Right ventricle myocardium superior (tissue), 1 donor: Measurements from ENCODE around the gene YEATS2. TPM values are rescaled to one million over a fixed set of nuclear protein-coding genes. Genes with fewer than 3 reads are reported as not detected.

ENCODE experiments used
- ATAC-seq: fragments of 200-7000 bp; cut with Tn5 transposase; one replicate; pipeline ENCODE4 v1.9.1; 2020; ENCODE audit warnings: mild to moderate bottlenecking; ENCODE audit not compliant: poor library complexity
- DNase-seq: peaks from one replicate; pipeline ENCODE4 v3.0.0-alpha.2; 2020
- intact Hi-C: fragments of 100-400 bp; cut with DNase I; formaldehyde crosslinking; loops from one replicate; pipeline ENCODE4 v1.11.2; 2022
- total RNA-seq: library from RNA; stranded (reverse); fragmentation: NEBNext Ultra II Directional; extraction: Animal tissue kit (Norgen Biotek cat#: 25700); gene quantifications from one replicate; pipeline ENCODE4 v1.2.1, GENCODE V29; 2021
- donor health status: DM: no; HTN: yes; CAD: no; lungs with severe emphysema.

The YEATS2 gene
- total RNA-seq, 1 donor from 2014 or later = 7.7 TPM

DNA sequence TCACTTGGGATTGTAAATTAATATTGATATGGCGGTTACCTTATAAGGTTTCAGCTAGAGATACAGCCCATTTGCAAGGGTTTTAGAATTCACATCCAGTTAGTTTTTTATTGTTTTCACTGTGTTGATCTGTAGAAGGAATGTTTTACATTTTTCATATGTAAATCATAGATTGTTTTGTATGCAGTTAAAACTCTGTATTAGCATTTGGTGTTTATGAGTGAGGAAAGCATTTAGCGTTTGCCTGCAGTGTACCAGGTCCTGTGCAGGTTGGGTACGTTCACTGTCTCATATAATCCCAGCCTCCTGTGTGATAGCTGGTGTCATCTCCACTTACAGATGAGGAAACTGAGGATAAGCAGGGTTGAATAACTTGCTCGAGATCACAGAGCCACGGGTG is 104.0 kb downstream of the YEATS2 start:
- no peak for ATAC-seq
- DNase-seq = no peak
- intact Hi-C loops = no loop called here

GRCh38 chr3:183802989-183803388 is 105.4 kb downstream of the YEATS2 start:
- DNase-seq (no peak), ATAC-seq (no peak)
- intact Hi-C loops = no loop called here

DNA sequence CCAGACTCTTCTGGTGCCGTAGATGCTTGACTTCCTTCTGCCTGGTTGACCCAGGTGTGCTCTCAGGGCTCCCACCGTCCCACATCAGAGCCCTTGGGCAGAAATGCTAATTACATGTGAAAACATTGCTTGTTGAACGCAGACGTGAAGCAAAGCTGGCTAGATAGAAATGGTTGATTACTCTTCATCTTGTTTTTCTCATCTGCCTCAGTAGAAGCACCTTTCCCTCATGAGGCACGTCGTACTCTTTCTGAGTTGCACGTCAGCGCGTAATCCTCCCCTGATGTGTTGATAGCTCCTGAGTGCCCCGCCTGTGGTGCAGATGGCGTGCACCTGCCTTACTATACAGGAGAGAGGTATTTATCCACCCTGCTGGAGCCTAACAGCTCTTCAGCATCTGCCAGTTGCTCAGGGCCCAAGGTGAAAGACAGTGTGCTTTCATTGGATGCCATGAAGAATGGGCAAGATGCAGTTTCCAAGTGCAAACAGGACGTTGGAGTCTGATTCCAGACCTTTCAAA is 109.7 kb downstream of the YEATS2 start:
- intact Hi-C loops = no loop called here
- DNase-seq (no peak), ATAC-seq (no peak)

DNA sequence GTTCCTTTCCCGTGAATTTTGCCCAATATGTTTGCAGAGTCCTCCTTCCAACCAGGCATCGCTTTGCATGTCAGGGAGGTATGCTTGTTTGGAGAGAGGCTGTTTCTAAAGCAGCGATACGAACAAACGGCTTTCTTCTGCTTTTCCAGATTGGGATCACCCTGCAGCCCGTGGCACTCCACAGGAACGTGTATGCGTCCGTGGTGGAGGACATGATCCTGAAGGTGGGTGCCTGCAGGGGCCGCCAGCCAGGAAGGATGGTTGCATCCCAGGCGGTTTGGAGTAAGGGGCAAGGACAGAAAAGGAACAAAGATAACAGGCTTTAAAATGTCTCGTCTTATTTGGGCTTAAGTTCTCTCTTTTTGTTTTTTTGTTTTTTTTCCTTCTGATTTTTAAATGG is 110.3 kb downstream of the YEATS2 start:
- DNase-seq (no peak), ATAC-seq (no peak)
- intact Hi-C loops = no loop called here

- intact Hi-C loops = no loop called here
- ATAC-seq (no peak), DNase-seq (no peak)
These were observed 110.8 kb downstream of the YEATS2 start for GRCh38 chr3:183808355-183808754.

DNA sequence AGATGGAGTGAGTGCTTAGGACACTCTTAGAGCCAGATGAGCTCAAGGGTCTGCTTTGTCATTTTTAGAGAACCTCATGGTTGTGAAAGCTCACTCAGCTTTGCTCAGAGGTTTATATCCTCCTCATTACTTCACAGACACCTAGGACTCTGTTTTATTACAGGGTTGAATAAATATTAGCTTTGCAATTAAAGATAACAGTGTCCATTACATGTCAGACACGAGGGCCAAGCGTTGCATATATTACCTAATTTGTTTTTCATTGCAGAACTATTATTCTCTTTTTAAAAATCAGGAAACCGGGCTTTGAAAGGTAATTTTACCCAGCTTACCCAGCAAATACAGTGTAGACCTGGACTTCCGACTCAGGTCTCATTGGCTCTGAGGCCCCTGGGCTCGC is 111.7 kb downstream of the YEATS2 start:
- intact Hi-C loops = no loop called here
- DNase-seq (no peak), ATAC-seq (no peak)

DNA sequence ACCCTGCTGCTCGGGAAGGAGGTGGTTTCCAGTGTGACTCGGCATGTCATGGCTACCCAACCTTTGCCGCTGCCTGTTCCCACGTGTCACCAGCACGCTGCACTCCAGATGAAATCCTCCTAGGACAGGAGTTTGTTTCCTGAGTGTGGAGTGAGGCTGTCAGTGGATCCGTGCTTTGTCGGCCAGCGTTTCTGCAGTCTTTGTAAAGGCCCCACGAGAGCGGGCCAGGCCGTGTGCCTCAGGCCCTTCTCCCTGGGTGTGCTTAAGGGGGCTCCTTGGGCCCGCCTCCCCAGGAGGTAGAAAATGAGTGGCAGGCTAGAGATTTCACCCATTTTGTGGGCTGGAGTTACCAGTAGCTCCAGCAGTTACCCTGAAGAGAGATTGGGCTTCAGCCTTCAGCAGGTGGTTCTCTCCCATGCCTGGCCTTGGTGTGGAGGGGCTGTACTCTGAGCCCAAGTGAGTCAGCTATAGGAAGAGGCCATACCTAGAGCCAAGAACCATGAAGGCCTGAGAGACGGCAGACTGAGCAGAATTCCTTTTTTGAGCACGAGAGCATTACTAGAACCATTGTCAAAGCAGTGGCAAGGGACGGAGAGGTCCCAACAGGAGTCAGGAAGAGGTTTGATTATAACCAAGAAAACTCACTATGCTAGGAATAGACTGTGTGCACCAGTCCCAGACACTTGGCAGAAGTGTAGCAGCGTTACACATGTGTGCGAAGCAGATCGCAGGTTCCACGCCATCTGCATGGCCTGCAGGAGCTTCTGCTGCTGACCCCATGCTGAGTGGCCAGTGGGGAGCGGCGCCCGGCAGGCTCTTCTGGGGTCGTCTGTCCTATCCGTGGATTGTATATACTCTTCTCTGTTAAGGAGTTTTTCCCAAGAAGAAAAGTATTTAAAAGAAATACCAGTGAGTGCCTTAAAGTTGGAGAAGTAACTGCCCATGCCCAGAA is 113.3 kb downstream of the YEATS2 start:
- ATAC-seq (no peak), DNase-seq (no peak)
- intact Hi-C loops = no loop called here

DNA sequence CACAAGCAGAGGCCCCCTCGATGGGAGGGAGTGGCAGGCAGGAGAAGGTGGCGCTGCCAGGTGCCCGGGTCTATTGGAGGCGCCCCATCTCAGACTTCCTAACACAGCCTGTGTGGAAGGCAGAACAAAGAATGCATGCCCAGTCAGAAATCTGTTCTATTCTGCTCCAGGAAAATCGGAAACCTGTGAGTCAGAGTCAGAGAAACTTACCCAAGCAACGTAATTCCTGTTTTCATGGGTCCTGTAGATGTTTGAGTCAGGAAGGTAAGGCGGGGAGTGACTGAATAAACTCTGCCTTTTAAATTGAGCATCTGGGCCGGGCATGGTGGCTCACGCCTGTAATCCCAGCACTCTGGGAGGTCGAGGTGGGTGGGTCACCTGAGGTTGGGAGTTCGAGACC is 114.0 kb downstream of the YEATS2 start:
- intact Hi-C loops = no loop called here
- no peak for DNase-seq
- no peak for ATAC-seq

- intact Hi-C loops = no loop called here
- ATAC-seq (peak; percentile 23), DNase-seq (no peak)
These were observed 115.3 kb downstream of the YEATS2 start for GRCh38 chr3:183812761-183813445.

- no peak for DNase-seq
- intact Hi-C loops = no loop called here
- no peak for ATAC-seq
These were observed 116.6 kb downstream of the YEATS2 start for GRCh38 chr3:183814240-183814639.

- no peak for DNase-seq
- no peak for ATAC-seq
- intact Hi-C loops = no loop called here
These were observed 118.0 kb downstream of the YEATS2 start for GRCh38 chr3:183815563-183815940.

GRCh38 chr3:183815951-183816475 is 118.4 kb downstream of the YEATS2 start:
- intact Hi-C loops = no loop called here
- DNase-seq = no peak
- ATAC-seq = no peak

DNA sequence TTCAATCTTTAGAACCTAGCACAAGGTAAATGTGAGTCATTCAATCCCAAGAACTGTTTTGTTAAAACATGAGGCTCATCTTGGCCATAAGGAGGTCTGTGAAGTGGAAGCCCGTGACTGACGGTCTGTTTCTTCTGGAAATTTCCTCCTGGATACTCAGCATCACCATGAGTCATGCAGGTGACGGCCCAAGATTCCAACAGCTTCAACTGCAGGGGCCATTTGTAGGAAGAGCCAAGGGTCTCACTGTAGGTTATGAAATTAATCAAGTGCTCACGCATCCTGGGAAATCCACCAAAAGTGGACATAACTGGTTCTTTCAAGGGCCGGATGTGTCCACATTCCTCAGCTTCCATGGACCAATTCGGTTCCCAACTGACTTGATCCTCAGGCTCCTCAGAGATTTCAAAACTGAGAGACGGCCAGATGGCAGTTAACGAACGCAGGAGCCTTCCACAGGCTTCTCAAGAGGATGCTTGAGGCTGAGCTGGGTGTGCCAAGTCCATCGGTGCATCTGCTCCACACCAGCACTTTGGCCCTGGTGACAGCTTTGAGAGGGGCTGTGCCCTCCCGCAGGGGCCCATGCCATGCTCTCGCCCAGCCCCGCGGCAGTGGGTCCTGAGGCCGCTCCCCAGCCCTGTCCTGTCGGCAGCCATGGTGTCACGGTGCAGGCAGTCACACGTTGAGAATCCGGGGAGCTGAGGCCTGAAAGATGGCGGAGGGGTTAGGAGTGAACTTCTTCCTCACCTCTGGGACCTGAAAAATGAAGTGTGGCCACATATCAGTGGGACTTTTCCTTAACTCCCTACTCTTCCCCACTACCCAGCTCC is 119.3 kb downstream of the YEATS2 start:
- intact Hi-C loops = no loop called here
- no peak for DNase-seq
- no peak for ATAC-seq

GRCh38 chr3:183817639-183818038 is 120.0 kb downstream of the YEATS2 start:
- intact Hi-C loops = no loop called here
- DNase-seq (no peak), ATAC-seq (no peak)

DNA sequence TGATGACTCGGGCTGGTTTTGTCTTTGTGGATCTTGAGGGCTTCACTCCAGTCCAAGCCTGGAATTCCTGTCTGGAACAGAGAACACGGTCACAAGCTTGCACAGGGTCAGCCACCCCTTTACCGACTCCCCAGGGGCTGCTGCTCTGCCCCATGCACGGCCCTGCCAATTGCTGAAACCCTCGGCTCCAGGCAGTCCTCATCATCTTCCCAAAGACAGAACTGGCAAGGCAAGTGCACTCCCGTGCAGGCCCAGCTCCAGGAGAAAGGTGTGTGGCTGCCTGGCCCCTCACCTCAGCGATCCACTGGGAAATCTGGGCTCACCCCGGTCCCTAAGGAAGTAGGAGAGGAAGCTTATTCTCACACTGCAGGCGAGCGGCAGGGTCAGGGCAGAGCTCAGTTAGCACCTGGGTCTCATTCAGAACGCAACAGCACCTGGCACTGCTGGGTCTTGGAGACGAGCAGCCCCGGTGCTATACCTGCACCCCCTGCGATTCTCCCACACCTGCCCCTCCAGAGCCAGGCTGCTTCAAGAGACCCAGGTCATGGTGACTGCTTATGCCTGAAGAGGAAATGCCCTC is 120.5 kb downstream of the YEATS2 start:
- ATAC-seq = no peak
- no peak for DNase-seq
- intact Hi-C loops = no loop called here

- no peak for ATAC-seq
- intact Hi-C loops = no loop called here
- no peak for DNase-seq
These were observed 121.4 kb downstream of the YEATS2 start for GRCh38 chr3:183818706-183819624.

DNA sequence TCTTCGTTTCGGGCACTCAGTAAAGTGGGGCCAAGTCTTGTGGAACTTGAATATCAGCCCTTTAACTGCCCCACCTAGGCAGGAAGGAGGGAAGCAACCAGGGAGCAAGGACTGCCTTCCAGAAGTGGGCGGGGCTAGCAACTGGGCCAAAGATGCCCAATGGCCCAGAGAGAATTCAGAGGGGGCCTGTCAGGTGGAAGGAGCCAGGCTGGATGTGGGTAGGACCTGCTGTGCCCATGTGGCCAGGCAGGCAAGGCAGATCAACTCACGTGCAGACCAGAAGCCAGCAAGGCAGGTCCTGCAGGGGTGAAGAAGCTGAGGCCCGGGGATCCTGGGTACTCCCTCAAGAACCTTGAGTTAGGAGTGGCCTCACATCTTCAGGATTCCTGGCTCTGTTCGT is 122.2 kb downstream of the YEATS2 start:
- DNase-seq = no peak
- intact Hi-C loops = no loop called here
- ATAC-seq = no peak

- intact Hi-C loops = no loop called here
- ATAC-seq (no peak), DNase-seq (no peak)
These were observed 125.0 kb downstream of the YEATS2 start for GRCh38 chr3:183822631-183823030.
